Mesothelial cell of epicardium (in vitro differentiated cells): ENCODE results near the gene MRPL54. TPM values are rescaled to one million over a fixed set of nuclear protein-coding genes. Genes with fewer than 3 reads are reported as not detected.

Experiments
- DNase-seq, 2 experiments: peaks; one replicate each; pipeline ENCODE4 v3.0.0; 2021; ENCODE audit warnings: low spot score in 2 of 2; ENCODE audit not compliant: unreplicated experiment in 2 of 2
- H3K27ac Mint-ChIP-seq: 2 replicates; pipeline ENCODE4 v1.8.0; 2021; ENCODE audit warnings: mixed read lengths
- H3K27me3 Mint-ChIP-seq: 2 replicates; pipeline ENCODE4 v1.8.0; 2021; ENCODE audit warnings: low read depth, mixed read lengths
- H3K36me3 Mint-ChIP-seq: 2 replicates; pipeline ENCODE4 v1.8.0; 2021; ENCODE audit warnings: mixed read lengths
- H3K4me1 Mint-ChIP-seq: 2 replicates; pipeline ENCODE4 v1.8.0; 2021; ENCODE audit warnings: mixed read lengths
- H3K4me3 Mint-ChIP-seq: 2 replicates; pipeline ENCODE4 v1.8.0; 2021; ENCODE audit warnings: mild to moderate bottlenecking, moderate library complexity, mixed read lengths
- H3K9me3 Mint-ChIP-seq: 2 replicates; pipeline ENCODE4 v1.8.0; 2021; ENCODE audit warnings: mixed read lengths
- total RNA-seq: library from RNA; stranded (reverse); gene quantifications from 3 replicates; pipeline ENCODE4 v1.2.1, GENCODE V29; 2021
- TF ChIP-seq, protein P1 (sequence below): fragments of 200-600 bp; sonication (generic); IDR thresholded peaks from one replicate; pipeline ENCODE4 v1.5.0; 2021; ENCODE audit warnings: antibody characterized with exemption; ENCODE audit not compliant: unreplicated experiment

The MRPL54 gene
- total RNA-seq, 1 donor from 2014 or later: 30.2 TPM

DNA sequence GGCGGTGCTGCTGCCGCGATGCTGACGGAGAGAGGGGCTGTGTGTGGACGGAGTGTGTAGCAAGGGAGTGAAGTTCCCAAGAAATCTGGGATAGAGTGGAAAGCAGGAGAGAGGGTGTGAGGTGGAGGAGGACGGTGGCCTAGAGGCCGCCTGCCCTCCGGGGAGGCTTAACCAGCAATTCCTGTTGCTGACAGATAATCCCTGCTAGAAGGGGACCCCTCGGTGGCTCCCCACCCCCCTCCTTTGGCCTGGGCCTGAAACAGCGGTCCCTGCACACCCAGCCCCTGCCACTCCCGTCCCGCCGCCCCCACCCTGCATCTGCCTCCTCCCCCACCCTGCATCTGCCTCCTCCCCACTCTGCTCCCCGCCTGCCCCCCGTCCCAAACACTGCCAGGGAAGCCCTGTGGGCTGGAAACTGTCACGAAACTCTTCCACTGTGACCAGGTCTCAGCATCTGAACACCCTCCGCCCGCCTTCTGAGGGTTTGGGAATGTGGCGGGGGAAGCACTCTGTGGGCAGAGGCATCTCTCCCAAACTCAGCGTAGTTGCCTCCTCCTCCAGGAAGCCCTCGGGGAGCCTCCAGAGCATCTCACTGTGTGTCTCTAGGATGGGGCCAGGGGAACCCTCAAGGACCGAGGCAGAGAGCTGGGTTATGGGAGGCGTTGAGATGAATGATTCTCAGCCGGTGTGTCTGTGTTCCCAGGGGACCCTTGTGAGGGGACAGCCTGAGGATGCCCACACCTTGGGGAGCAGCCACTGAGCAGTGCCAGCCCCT lies 40.8 kb downstream of the MRPL54 start:
- TF ChIP-seq, protein P1, sequence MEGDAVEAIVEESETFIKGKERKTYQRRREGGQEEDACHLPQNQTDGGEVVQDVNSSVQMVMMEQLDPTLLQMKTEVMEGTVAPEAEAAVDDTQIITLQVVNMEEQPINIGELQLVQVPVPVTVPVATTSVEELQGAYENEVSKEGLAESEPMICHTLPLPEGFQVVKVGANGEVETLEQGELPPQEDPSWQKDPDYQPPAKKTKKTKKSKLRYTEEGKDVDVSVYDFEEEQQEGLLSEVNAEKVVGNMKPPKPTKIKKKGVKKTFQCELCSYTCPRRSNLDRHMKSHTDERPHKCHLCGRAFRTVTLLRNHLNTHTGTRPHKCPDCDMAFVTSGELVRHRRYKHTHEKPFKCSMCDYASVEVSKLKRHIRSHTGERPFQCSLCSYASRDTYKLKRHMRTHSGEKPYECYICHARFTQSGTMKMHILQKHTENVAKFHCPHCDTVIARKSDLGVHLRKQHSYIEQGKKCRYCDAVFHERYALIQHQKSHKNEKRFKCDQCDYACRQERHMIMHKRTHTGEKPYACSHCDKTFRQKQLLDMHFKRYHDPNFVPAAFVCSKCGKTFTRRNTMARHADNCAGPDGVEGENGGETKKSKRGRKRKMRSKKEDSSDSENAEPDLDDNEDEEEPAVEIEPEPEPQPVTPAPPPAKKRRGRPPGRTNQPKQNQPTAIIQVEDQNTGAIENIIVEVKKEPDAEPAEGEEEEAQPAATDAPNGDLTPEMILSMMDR: no peak

DNA sequence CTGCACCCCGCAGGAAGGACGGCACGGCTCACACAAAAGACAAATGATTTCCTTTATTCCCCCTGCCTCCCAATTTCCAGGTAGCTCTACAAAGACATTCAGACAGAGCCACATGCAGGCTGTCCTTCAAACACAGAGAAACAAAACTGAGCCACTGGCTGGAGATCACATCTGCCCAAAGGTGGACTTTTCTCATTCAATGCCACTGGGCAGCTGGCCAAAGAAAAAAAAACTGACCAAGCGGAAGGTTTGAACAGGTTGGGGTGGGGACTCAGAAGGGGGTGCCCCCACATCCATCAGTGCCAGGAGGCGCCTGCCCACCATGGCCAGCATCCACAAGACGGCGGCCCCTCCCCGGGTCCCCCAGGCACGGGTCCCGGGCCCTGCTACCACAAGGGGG lies 41.5 kb downstream of the MRPL54 start:
- Mint-ChIP-seq H3K4me1 (peaks cover 1% of the 10 kb centered on the region), H3K36me3 (no peaks in the 10 kb centered on the region), H3K9me3 (no peaks in the 10 kb centered on the region), H3K4me3 (no peak overlapping the region), H3K27me3 (peaks cover 50% of the 10 kb centered on the region), H3K27ac (no peak overlapping the region)
- no peak for DNase-seq
- TF ChIP-seq, protein P1: no peak

More for the DNA sequence above, 40.8 kb downstream of the MRPL54 start:
- Mint-ChIP-seq H3K9me3 (no peaks in the 10 kb centered on the region), H3K4me1 (peaks cover 1% of the 10 kb centered on the region), H3K27me3 (peaks cover 52% of the 10 kb centered on the region), H3K27ac (no peak overlapping the region), H3K36me3 (no peaks in the 10 kb centered on the region), H3K4me3 (no peak overlapping the region)
- DNase-seq: no peak

DNA sequence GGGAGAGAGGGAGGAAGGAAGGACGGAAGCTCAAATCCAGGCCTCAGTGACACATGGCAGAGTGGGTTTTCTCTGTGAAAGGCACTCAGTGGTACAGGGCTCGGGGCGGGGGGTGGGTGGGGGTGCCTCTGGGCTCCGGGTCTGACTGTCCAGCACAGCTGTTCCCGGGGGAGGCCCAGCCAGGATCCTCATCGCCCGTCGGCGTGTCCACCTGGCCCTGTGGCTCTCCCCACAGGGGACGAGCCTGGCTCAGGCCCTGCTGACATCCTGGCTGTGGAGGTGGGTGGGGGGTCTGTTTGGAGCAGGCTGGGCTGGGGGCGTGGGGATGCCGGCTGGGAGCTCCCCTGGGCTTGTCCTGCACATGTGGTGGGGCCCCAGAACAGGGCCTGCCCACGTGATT lies 41.9 kb downstream of the MRPL54 start:
- H3K4me1 Mint-ChIP-seq: peaks cover 1% of the 10 kb centered on the region
- H3K4me3 Mint-ChIP-seq: no peak overlapping the region
- H3K9me3 Mint-ChIP-seq: no peaks in the 10 kb centered on the region
- TF ChIP-seq, protein P1: no peak
- H3K27me3 Mint-ChIP-seq: peaks cover 46% of the 10 kb centered on the region
- H3K36me3 Mint-ChIP-seq: no peaks in the 10 kb centered on the region
- DNase-seq: no peak
- no peak overlapping the region for H3K27ac Mint-ChIP-seq

DNA sequence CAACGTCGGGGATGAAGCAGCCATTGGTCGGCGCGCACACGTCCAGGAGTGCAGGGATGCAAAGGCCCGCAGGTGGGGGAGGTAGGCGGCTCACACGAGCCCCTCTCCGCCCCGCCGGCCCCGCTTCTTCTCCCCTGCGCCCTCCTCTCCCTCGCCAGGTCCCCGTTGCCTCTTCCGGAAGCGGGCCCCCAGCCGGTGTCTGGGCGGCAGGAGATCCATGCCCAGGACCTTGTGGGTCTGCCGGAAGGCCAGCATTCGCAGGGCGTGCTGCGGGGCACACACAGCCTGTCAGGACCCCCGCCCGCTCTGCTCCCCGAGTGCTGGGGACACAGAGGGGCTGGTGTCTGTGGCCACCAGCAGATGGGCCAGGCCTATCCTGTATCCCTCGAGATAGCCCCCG lies 43.4 kb downstream of the MRPL54 start:
- DNase-seq: no peak
- Mint-ChIP-seq H3K36me3 (no peaks in the 10 kb centered on the region), H3K9me3 (no peaks in the 10 kb centered on the region), H3K4me1 (peaks cover 1% of the 10 kb centered on the region), H3K27me3 (peaks cover 33% of the 10 kb centered on the region), H3K4me3 (no peak overlapping the region), H3K27ac (no peak overlapping the region)
- TF ChIP-seq, protein P1: no peak

DNA sequence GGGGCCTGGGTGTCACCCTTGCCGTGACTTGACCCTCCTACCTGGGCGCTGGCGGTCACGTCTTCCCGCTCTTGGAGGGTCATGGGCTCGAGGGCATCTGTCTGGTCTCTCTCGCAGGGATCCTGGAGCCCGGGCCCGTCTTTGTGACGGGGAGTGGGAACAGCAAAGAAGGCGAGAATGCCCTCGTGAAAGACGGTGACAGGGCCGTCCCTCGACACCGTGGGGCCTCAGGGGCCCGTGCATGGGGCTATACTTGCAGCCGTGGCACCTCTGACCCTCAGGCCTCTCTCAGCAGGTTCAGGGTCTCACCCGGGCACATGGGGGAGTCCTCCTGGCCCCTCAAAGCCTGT lies 44.6 kb downstream of the MRPL54 start:
- no peak for DNase-seq
- no peak overlapping the region for H3K27ac Mint-ChIP-seq
- H3K36me3 Mint-ChIP-seq: no peaks in the 10 kb centered on the region
- no peaks in the 10 kb centered on the region for H3K9me3 Mint-ChIP-seq
- H3K4me3 Mint-ChIP-seq: no peak overlapping the region
- TF ChIP-seq, protein P1: no peak
- H3K27me3 Mint-ChIP-seq: peaks cover 20% of the 10 kb centered on the region
- no peaks in the 10 kb centered on the region for H3K4me1 Mint-ChIP-seq
